ENCODE data around the gene FLT4. TPM values are rescaled to one million over a fixed set of nuclear protein-coding genes. Genes with fewer than 3 reads are reported as not detected.

FLT4 gene
- total and polyA plus RNA-seq, 9 of the 15 experiments (the other 6 are each of a cell fraction or from before 2014, with no cell fraction given) = 0.01 to 0.42 (median 0.14) TPM; not detected in 2

DNA sequence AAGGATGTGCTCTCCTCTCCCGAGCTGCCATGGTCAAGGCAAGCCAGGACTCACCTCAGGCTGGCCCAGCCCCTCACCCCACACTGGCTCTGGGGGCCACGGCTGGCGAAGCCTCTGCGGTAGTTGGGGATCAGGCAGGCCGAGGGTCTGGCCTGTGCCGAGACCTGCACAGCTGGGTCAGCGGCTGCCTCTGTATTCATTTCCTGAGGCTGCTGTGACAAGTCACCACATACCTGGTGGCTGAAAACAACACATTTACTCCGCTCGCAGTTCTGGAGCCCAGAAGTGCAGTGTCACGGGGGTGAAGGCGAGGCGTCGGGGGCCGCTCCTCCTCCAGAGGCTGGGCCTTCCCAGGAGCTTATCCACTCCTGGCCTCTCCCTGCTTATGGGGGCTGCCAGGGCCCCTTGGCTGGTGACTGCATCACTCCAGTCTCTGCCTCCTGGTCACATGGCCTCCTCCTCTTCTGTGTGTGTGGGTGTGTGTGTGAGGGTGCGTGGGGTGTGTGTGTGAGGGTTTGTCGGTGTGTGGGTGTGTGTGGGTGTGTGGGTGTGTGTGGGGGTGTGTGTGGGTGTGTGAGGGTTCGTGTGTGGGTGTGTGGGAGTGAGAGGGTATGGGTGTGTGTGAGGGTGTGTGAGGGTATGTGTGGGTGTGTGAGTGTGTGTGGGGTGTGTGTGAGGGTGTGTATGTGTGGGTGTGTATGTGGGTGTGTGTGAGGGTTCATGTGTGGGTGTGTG lies 54.9 kb downstream of the FLT4 start:
- CTCF ChIA-PET (ENCODE audit: low intra/inter-chr PET ratio) = no interaction called here
- TF ChIP-seq OTX1 (CRISPR knock-in tag; IDR thresholded peaks at IDR 0.05) (no peak), ZNF668 (CRISPR knock-in tag; IDR thresholded peaks at IDR 0.05) (no peak), SP2 (IDR thresholded peaks at IDR 0.05; ENCODE audit: extremely low read depth, low read depth, low read length, poor library complexity, severe bottlenecking) (no peak), ZNF76 (CRISPR knock-in tag; IDR thresholded peaks at IDR 0.05; ENCODE audit: borderline replicate concordance) (no peak), ZEB2 (IDR thresholded peaks at IDR 0.05) (no peak), SAFB2 (IDR thresholded peaks at IDR 0.05; ENCODE audit: borderline replicate concordance, low read depth, low read length, severe bottlenecking) (no peak), ZNF644 (tag; IDR thresholded peaks at IDR 0.05; ENCODE audit: low read depth) (no peak)
- TF ChIP-seq, protein P1, sequence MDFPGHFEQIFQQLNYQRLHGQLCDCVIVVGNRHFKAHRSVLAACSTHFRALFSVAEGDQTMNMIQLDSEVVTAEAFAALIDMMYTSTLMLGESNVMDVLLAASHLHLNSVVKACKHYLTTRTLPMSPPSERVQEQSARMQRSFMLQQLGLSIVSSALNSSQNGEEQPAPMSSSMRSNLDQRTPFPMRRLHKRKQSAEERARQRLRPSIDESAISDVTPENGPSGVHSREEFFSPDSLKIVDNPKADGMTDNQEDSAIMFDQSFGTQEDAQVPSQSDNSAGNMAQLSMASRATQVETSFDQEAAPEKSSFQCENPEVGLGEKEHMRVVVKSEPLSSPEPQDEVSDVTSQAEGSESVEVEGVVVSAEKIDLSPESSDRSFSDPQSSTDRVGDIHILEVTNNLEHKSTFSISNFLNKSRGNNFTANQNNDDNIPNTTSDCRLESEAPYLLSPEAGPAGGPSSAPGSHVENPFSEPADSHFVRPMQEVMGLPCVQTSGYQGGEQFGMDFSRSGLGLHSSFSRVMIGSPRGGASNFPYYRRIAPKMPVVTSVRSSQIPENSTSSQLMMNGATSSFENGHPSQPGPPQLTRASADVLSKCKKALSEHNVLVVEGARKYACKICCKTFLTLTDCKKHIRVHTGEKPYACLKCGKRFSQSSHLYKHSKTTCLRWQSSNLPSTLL (IDR thresholded peaks at IDR 0.05) = 0 out of 2 replicates have a peak, but pooled peaks have one; percentile 48
- TF ChIP-seq, protein P2, sequence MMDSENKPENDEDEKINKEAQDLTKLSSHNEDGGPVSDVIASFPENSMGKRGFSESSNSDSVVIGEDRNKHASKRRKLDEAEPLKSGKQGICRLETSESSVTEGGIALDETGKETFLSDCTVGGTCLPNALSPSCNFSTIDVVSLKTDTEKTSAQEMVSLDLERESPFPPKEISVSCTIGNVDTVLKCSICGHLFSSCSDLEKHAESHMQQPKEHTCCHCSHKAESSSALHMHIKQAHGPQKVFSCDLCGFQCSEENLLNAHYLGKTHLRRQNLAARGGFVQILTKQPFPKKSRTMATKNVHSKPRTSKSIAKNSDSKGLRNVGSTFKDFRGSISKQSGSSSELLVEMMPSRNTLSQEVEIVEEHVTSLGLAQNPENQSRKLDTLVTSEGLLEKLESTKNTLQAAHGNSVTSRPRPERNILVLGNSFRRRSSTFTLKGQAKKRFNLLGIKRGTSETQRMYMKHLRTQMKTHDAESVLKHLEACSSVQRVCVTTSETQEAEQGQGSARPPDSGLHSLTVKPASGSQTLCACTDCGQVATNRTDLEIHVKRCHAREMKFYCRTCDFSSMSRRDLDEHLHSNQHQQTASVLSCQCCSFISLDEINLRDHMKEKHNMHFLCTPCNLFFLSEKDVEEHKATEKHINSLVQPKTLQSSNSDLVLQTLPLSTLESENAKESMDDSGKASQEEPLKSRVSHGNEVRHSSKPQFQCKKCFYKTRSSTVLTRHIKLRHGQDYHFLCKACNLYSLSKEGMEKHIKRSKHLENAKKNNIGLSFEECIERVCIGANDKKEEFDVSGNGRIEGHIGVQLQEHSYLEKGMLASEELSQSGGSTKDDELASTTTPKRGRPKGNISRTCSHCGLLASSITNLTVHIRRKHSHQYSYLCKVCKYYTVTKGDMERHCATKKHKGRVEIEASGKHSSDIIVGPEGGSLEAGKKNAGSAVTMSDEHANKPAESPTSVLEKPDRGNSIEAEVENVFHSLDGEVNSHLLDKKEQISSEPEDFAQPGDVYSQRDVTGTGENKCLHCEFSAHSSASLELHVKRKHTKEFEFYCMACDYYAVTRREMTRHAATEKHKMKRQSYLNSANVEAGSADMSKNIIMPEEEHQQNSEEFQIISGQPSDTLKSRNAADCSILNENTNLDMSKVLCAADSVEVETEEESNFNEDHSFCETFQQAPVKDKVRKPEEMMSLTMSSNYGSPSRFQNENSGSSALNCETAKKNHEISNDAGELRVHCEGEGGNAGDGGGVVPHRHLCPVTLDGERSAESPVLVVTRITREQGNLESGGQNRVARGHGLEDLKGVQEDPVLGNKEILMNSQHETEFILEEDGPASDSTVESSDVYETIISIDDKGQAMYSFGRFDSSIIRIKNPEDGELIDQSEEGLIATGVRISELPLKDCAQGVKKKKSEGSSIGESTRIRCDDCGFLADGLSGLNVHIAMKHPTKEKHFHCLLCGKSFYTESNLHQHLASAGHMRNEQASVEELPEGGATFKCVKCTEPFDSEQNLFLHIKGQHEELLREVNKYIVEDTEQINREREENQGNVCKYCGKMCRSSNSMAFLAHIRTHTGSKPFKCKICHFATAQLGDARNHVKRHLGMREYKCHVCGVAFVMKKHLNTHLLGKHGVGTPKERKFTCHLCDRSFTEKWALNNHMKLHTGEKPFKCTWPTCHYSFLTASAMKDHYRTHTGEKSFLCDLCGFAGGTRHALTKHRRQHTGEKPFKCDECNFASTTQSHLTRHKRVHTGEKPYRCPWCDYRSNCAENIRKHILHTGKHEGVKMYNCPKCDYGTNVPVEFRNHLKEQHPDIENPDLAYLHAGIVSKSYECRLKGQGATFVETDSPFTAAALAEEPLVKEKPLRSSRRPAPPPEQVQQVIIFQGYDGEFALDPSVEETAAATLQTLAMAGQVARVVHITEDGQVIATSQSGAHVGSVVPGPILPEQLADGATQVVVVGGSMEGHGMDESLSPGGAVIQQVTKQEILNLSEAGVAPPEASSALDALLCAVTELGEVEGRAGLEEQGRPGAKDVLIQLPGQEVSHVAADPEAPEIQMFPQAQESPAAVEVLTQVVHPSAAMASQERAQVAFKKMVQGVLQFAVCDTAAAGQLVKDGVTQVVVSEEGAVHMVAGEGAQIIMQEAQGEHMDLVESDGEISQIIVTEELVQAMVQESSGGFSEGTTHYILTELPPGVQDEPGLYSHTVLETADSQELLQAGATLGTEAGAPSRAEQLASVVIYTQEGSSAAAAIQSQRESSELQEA (IDR thresholded peaks at IDR 0.05; ENCODE audit: low read depth) = no peak; the same call in 1 of the 2 replicates
- TF ChIP-seq, protein P3, sequence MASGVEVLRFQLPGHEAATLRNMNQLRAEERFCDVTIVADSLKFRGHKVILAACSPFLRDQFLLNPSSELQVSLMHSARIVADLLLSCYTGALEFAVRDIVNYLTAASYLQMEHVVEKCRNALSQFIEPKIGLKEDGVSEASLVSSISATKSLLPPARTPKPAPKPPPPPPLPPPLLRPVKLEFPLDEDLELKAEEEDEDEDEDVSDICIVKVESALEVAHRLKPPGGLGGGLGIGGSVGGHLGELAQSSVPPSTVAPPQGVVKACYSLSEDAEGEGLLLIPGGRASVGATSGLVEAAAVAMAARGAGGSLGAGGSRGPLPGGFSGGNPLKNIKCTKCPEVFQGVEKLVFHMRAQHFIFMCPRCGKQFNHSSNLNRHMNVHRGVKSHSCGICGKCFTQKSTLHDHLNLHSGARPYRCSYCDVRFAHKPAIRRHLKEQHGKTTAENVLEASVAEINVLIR (CRISPR knock-in tag; IDR thresholded peaks at IDR 0.05) = no peak

More for the DNA sequence above, 54.9 kb downstream of the FLT4 start:
- no TSS peak for BruUV-seq (replicated peaks)
- Histone ChIP-seq H3K4me3 (no peak overlapping the region), H3K27ac (ENCODE audit: extremely low read depth, low read depth, low read length) (peak overlapping the region; percentile 61; the same call in 2 of the 3 replicates), H4K20me1 (replicated peaks; ENCODE audit: control insufficient read depth, insufficient read depth, low read length) (no peaks in the 10 kb centered on the region), H3K4me1 (replicated peaks in 1 of 2; ENCODE audit: control insufficient read depth in 2 of 2, insufficient read depth in 2 of 2, low read length in 2 of 2) (peaks cover 10 to 66% of the 10 kb centered on the region in 2 experiments; a peak in 4 of 5 replicates), H3K27me3 (ENCODE audit: control insufficient read depth in 2 of 2, insufficient read depth in 2 of 2, low read length in 2 of 2) (peaks cover under 1 to 17% of the 10 kb centered on the region in 2 experiments; a peak in 3 of 5 replicates), H3K79me2 (ENCODE audit: control insufficient read depth, insufficient read depth, low read length) (no peaks in the 10 kb centered on the region), H3K9ac (ENCODE audit: insufficient read depth in 1 of 2, low read depth in 2 of 2, low read length in 2 of 2) (peak overlapping the region in 1 of 2 experiments; percentile 86; a peak in 2 of 4 replicates), H3K4me2 (ENCODE audit: insufficient read depth, low read length) (peak overlapping the region; percentile 54), H3K36me3 (ENCODE audit: control insufficient read depth, insufficient read depth, low read length) (no peaks in the 10 kb centered on the region), H3K9me3 (replicated peaks; ENCODE audit: control insufficient read depth, insufficient read depth, low read depth, low read length) (no peaks in the 10 kb centered on the region), H2AFZ (ENCODE audit: low read depth, low read length) (peak overlapping the region; percentile 89), H3K9me1 (ENCODE audit: control insufficient read depth, insufficient read depth, low read length) (no peaks in the 10 kb centered on the region)
- intact Hi-C loops (cut with micrococcal nuclease) = no loop called here
- ATAC-seq (peak; percentile 90), DNase-seq (ENCODE audit: extremely low read depth in 1 of 4, low spot score in 3 of 4) (peak; percentile 67 to 80 (median 76)), FAIRE-seq (peak; percentile 86)
- 21% methylated on average over 14 of the region's 17 CpGs for WGBS (ENCODE audit: insufficient coverage, low coverage, missing lambda C conversion rate)
- POLR2A ChIA-PET = interaction anchor here (0.7 kb wide), 1 partner anchor 10 kb away, joined by 3 read pairs; no protein-coding TSS in a partner anchor
- in situ Hi-C loops (cut with MboI) = no loop called here
